Measurements from ENCODE around the gene KLF4. TPM values are rescaled to one million over a fixed set of nuclear protein-coding genes. Genes with fewer than 3 reads are reported as not detected.
A peak's percentile ranks its signal among the peaks of the same experiment; 100 is the strongest.

KLF4 gene
- total RNA-seq, 1 donor from 2014 or later: 4.6 TPM

GRCh38 chr9:107487521-107488374, 1.8 kb downstream of the KLF4 start:
- DNase-seq: peak; percentile 83

GRCh38 chr9:107486674-107487520, 2.7 kb downstream of the KLF4 start:
- no peak for DNase-seq

GRCh38 chr9:107485458-107486043, 4.0 kb downstream of the KLF4 start:
- DNase-seq: no peak

GRCh38 chr9:107484117-107484723, 5.3 kb downstream of the KLF4 start:
- peak; percentile 88 for DNase-seq

GRCh38 chr9:107483666-107484065, 5.9 kb downstream of the KLF4 start:
- DNase-seq: no peak

- DNase-seq: peak; percentile 39
These were observed 8.5 kb downstream of the KLF4 start for GRCh38 chr9:107481035-107481434.

- no peak for DNase-seq
These were observed 9.2 kb downstream of the KLF4 start for GRCh38 chr9:107480386-107480789.

GRCh38 chr9:107478805-107479204, 10.8 kb downstream of the KLF4 start:
- no peak for DNase-seq

- DNase-seq: no peak
These were observed 15.4 kb downstream of the KLF4 start for GRCh38 chr9:107474124-107474523.

GRCh38 chr9:107472581-107473340, 16.8 kb downstream of the KLF4 start:
- no peak for DNase-seq

- DNase-seq: no peak
These were observed 18.0 kb downstream of the KLF4 start for GRCh38 chr9:107471552-107471951.

GRCh38 chr9:107467416-107467815, 22.2 kb downstream of the KLF4 start:
- no peak for DNase-seq

- no peak for DNase-seq
These were observed 22.7 kb downstream of the KLF4 start for GRCh38 chr9:107466826-107467225.

- peak; percentile 65 for DNase-seq
These were observed 23.8 kb downstream of the KLF4 start for GRCh38 chr9:107465467-107466451.

GRCh38 chr9:107464516-107464915, 25.1 kb downstream of the KLF4 start:
- no peak for DNase-seq

GRCh38 chr9:107462691-107463090, 26.9 kb downstream of the KLF4 start:
- no peak for DNase-seq

- DNase-seq: no peak
These were observed 29.2 kb downstream of the KLF4 start for GRCh38 chr9:107460153-107461023.

- DNase-seq: no peak
These were observed 34.0 kb downstream of the KLF4 start for GRCh38 chr9:107455425-107456135.

GRCh38 chr9:107453479-107453878, 36.1 kb downstream of the KLF4 start:
- DNase-seq: no peak

Data from dermis blood vessel endothelial cell (primary cell).